Mesothelial cell of epicardium (in vitro differentiated cells): ENCODE results near the gene PPP1R26. TPM values are rescaled to one million over a fixed set of nuclear protein-coding genes. Genes with fewer than 3 reads are reported as not detected.

ENCODE experiments used
- DNase-seq, 2 experiments: peaks; one replicate each; pipeline ENCODE4 v3.0.0; 2021; ENCODE audit warnings: low spot score in 2 of 2; ENCODE audit not compliant: unreplicated experiment in 2 of 2
- H3K27ac Mint-ChIP-seq: 2 replicates; pipeline ENCODE4 v1.8.0; 2021; ENCODE audit warnings: mixed read lengths
- H3K27me3 Mint-ChIP-seq: 2 replicates; pipeline ENCODE4 v1.8.0; 2021; ENCODE audit warnings: low read depth, mixed read lengths
- H3K36me3 Mint-ChIP-seq: 2 replicates; pipeline ENCODE4 v1.8.0; 2021; ENCODE audit warnings: mixed read lengths
- H3K4me1 Mint-ChIP-seq: 2 replicates; pipeline ENCODE4 v1.8.0; 2021; ENCODE audit warnings: mixed read lengths
- H3K4me3 Mint-ChIP-seq: 2 replicates; pipeline ENCODE4 v1.8.0; 2021; ENCODE audit warnings: mild to moderate bottlenecking, moderate library complexity, mixed read lengths
- H3K9me3 Mint-ChIP-seq: 2 replicates; pipeline ENCODE4 v1.8.0; 2021; ENCODE audit warnings: mixed read lengths
- total RNA-seq: library from RNA; stranded (reverse); gene quantifications from 3 replicates; pipeline ENCODE4 v1.2.1, GENCODE V29; 2021
- TF ChIP-seq, protein P1 (sequence below): fragments of 200-600 bp; sonication (generic); IDR thresholded peaks from one replicate; pipeline ENCODE4 v1.5.0; 2021; ENCODE audit warnings: antibody characterized with exemption; ENCODE audit not compliant: unreplicated experiment

Gene PPP1R26
- total RNA-seq, 1 donor from 2014 or later, result 27.9 TPM

GRCh38 chr9:135501261-135502167 is 21.9 kb downstream of the PPP1R26 start:
- peaks cover 10% of the 10 kb centered on the region for H3K4me1 Mint-ChIP-seq
- TF ChIP-seq, protein P1, sequence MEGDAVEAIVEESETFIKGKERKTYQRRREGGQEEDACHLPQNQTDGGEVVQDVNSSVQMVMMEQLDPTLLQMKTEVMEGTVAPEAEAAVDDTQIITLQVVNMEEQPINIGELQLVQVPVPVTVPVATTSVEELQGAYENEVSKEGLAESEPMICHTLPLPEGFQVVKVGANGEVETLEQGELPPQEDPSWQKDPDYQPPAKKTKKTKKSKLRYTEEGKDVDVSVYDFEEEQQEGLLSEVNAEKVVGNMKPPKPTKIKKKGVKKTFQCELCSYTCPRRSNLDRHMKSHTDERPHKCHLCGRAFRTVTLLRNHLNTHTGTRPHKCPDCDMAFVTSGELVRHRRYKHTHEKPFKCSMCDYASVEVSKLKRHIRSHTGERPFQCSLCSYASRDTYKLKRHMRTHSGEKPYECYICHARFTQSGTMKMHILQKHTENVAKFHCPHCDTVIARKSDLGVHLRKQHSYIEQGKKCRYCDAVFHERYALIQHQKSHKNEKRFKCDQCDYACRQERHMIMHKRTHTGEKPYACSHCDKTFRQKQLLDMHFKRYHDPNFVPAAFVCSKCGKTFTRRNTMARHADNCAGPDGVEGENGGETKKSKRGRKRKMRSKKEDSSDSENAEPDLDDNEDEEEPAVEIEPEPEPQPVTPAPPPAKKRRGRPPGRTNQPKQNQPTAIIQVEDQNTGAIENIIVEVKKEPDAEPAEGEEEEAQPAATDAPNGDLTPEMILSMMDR, result no peak
- DNase-seq, result no peak
- peak overlapping the region; percentile 80 for H3K27ac Mint-ChIP-seq
- H3K36me3 Mint-ChIP-seq, result peaks cover 7% of the 10 kb centered on the region
- peak overlapping the region; percentile 86 for H3K4me3 Mint-ChIP-seq
- no peaks in the 10 kb centered on the region for H3K27me3 Mint-ChIP-seq
- no peaks in the 10 kb centered on the region for H3K9me3 Mint-ChIP-seq

DNA sequence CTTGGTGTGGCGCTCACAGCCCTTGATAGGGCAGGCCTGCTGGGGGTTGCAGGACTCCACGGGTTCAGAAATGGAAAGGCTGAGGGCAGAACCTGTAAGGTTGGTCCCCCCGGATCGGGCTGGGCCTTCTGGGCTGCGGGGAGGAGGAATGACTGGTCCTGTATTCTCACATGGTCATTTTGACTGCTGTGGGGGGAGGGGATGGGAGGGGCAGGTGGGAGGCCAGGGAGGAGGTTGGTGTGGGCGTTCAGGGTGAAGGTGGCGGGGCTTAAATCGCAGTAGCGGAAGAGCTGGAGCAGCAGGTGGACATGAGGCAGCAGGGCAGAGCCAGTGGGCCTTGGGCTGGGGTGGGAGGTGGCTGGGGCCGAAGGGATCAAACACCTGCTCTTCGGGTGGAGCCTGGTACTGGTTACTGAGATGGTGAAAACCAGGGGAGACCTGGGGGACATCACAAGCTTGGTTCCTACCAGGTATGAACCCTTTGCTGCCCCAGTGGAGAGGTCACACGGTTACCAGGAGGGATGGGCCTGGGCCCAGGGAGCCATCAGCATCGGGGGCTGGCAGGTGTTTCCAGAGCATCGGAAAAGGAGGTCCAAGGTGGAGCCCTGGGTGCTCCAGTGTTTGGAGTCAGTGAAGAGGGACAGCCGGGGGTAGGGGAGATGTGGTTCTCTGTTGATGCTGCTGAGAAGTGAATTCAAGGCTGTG is 22.7 kb downstream of the PPP1R26 start:
- Mint-ChIP-seq H3K4me3 (peak overlapping the region; percentile 86), H3K9me3 (no peaks in the 10 kb centered on the region), H3K27ac (peak overlapping the region; percentile 80), H3K36me3 (peaks cover 7% of the 10 kb centered on the region), H3K4me1 (peaks cover 10% of the 10 kb centered on the region), H3K27me3 (no peaks in the 10 kb centered on the region)
- TF ChIP-seq, protein P1, result no peak
- DNase-seq, result no peak

- peaks cover 7% of the 10 kb centered on the region for H3K36me3 Mint-ChIP-seq
- no peak overlapping the region for H3K27ac Mint-ChIP-seq
- no peaks in the 10 kb centered on the region for H3K9me3 Mint-ChIP-seq
- no peaks in the 10 kb centered on the region for H3K27me3 Mint-ChIP-seq
- TF ChIP-seq, protein P1, result no peak
- H3K4me1 Mint-ChIP-seq, result peaks cover 10% of the 10 kb centered on the region
- no peak for DNase-seq
- H3K4me3 Mint-ChIP-seq, result peak overlapping the region; percentile 86
Measured at GRCh38 chr9:135502873-135503321, 23.3 kb downstream of the PPP1R26 start.

DNA sequence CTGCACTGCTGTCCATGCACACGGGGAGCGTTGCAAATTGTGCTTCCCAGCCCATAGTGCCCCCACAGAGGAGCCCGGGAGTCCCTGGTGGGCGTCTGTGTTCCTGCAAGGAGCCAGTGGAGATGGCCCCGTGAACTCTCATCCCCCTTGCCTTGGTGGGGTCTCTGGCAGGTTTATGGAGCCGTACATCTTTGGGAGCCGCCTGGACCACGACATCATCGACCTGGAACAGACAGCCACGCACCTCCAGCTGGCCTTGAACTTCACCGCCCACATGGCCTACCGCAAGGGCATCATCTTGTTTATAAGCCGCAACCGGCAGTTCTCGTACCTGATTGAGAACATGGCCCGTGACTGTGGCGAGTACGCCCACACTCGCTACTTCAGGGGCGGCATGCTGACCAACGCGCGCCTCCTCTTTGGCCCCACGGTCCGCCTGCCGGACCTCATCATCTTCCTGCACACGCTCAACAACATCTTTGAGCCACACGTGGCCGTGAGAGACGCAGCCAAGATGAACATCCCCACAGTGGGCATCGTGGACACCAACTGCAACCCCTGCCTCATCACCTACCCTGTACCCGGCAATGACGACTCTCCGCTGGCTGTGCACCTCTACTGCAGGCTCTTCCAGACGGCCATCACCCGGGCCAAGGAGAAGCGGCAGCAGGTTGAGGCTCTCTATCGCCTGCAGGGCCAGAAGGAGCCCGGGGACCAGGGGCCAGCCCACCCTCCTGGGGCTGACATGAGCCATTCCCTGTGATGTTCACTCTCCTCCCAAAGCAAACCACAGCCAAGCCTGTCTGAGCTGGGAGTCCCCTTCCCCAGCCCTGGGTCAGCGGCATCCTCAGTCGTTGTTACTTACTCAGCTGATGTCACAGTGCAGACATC is 24.0 kb downstream of the PPP1R26 start:
- H3K4me1 Mint-ChIP-seq, result peaks cover 10% of the 10 kb centered on the region
- TF ChIP-seq, protein P1, result no peak
- H3K4me3 Mint-ChIP-seq, result peak overlapping the region; percentile 86
- peaks cover 7% of the 10 kb centered on the region for H3K36me3 Mint-ChIP-seq
- H3K27ac Mint-ChIP-seq, result no peak overlapping the region
- no peaks in the 10 kb centered on the region for H3K9me3 Mint-ChIP-seq
- no peaks in the 10 kb centered on the region for H3K27me3 Mint-ChIP-seq
- DNase-seq, result no peak
